Hindlimb muscle (tissue), 1 donor: Measurements from ENCODE around the gene PRSS35. TPM values are rescaled to one million over a fixed set of nuclear protein-coding genes. Genes with fewer than 3 reads are reported as not detected.
"Not testable (repeated sequence)": the region's sequence is repeated elsewhere in the genome, so short reads cannot be mapped to it uniquely, and the experiment has no call there.

ENCODE experiments used
- DNase-seq: peaks from one replicate; pipeline ENCODE4 v3.0.0-alpha.2; 2013
- polyA plus RNA-seq: library from polyadenylated mRNA; unstranded; fragments of 120-200 nt; gene quantifications from one replicate; pipeline ENCODE4 v1.2.1, GENCODE V29; 2013; ENCODE audit not compliant: insufficient read length

PRSS35 gene
- polyA plus RNA-seq, 1 donor: 9.0 TPM

- no peak for DNase-seq
Observed at GRCh38 chr6:83517500-83517899, 5.2 kb downstream of the PRSS35 start.

- DNase-seq: no peak
Observed at GRCh38 chr6:83518816-83519480, 6.6 kb downstream of the PRSS35 start.

GRCh38 chr6:83536034-83536646 is 23.8 kb downstream of the PRSS35 start:
- no peak for DNase-seq

- DNase-seq: no peak
Observed at GRCh38 chr6:83536647-83537589, 24.6 kb downstream of the PRSS35 start.

GRCh38 chr6:83539678-83540077 is 27.3 kb downstream of the PRSS35 start:
- no peak for DNase-seq

GRCh38 chr6:83546636-83547035 is 34.3 kb downstream of the PRSS35 start:
- no peak for DNase-seq

- DNase-seq: not testable (repeated sequence)
Observed at GRCh38 chr6:83550482-83550881, 38.1 kb downstream of the PRSS35 start.

- not testable (repeated sequence) for DNase-seq
Observed at GRCh38 chr6:83551748-83552147, 39.4 kb downstream of the PRSS35 start.

- no peak for DNase-seq
Observed at GRCh38 chr6:83556871-83557270, 44.5 kb downstream of the PRSS35 start.

- DNase-seq: no peak
Observed at GRCh38 chr6:83558975-83559374, 46.6 kb downstream of the PRSS35 start.

- DNase-seq: not testable (repeated sequence)
Observed at GRCh38 chr6:83571663-83572185, 59.4 kb downstream of the PRSS35 start.

GRCh38 chr6:83574783-83575182 is 62.4 kb downstream of the PRSS35 start:
- DNase-seq: no peak

Other genes starting within 250 kb of the PRSS35 start
- gene ME1, start 81.5 kb upstream of the PRSS35 start, polyA plus RNA-seq: 1.2 TPM
- gene SNAP91, start 196.6 kb downstream of the PRSS35 start, polyA plus RNA-seq: 1.3 TPM